CD14-positive monocyte (primary cell): ENCODE results near the gene DHX58. TPM values are rescaled to one million over a fixed set of nuclear protein-coding genes. Genes with fewer than 3 reads are reported as not detected.

Experiments
- DNase-seq, 3 donors: peaks; one replicate each; pipeline ENCODE4 v3.0.0-alpha.2; 2011 to 2022
- H2AFZ ChIP-seq: 2 replicates; pipeline ENCODE4 v1.6.0; 2012; ENCODE audit warnings: mild to moderate bottlenecking, low read depth, low read length, inconsistent platforms; ENCODE audit not compliant: insufficient read depth, poor library complexity, severe bottlenecking
- H3K27ac ChIP-seq, 2 donors: 1 replicate in 1 of 2; 2 replicates in 1 of 2; pipeline ENCODE4 v1.5.1; 2012 to 2013; ENCODE audit warnings: low read length in 2 of 2, control low read depth in 1 of 2, inconsistent platforms in 1 of 2, low read depth in 1 of 2, mild to moderate bottlenecking in 1 of 2
- H3K27me3 ChIP-seq, 2 donors: one replicate each; pipeline versions ENCODE4 v1.6.0 to v1.6.1; 2011 to 2013; ENCODE audit warnings: low read length in 2 of 2; ENCODE audit not compliant: control insufficient read depth in 2 of 2, insufficient read depth in 2 of 2
- H3K36me3 ChIP-seq, 2 donors: replicated peaks in 1 of 2; 1 replicate in 1 of 2; 2 replicates in 1 of 2; pipeline versions ENCODE4 v1.5.1 to v1.6.1; 2012 to 2013; ENCODE audit warnings: low read length in 2 of 2, control low read depth in 1 of 2, inconsistent platforms in 1 of 2, mild to moderate bottlenecking in 1 of 2; ENCODE audit not compliant: insufficient read depth in 2 of 2, control insufficient read depth in 1 of 2
- H3K4me1 ChIP-seq, 2 donors: 1 replicate in 1 of 2; 2 replicates in 1 of 2; pipeline versions ENCODE4 v1.5.1 to v1.6.1; 2012 to 2013; ENCODE audit warnings: low read length in 2 of 2, control low read depth in 1 of 2, inconsistent platforms in 1 of 2, mild to moderate bottlenecking in 1 of 2, moderate library complexity in 1 of 2; ENCODE audit not compliant: insufficient read depth in 2 of 2, control insufficient read depth in 1 of 2
- H3K4me2 ChIP-seq: replicated peaks from 2 replicates; pipeline ENCODE3; 2012; ENCODE audit warnings: low read length, moderate library complexity, mild to moderate bottlenecking; ENCODE audit not compliant: poor library complexity, severe bottlenecking; ENCODE audit errors: extremely low read depth
- H3K4me3 ChIP-seq, 3 experiments: fragments of 200-600 bp in 1 of 3; sonication (generic) in 1 of 3; replicated peaks in 1 of 3; 1 replicate in 2 of 3; 2 replicates in 1 of 3; pipeline ENCODE4 v1.5.1; 2011 to 2013; ENCODE audit warnings: low read length in 3 of 3, mild to moderate bottlenecking in 3 of 3, control low read depth in 2 of 3, low read depth in 2 of 3, inconsistent platforms in 1 of 3, moderate library complexity in 1 of 3
- H3K79me2 ChIP-seq: 2 replicates; pipeline ENCODE4 v1.6.0; 2012; ENCODE audit warnings: mild to moderate bottlenecking, control low read depth, inconsistent platforms, low read length, moderate library complexity; ENCODE audit not compliant: insufficient read depth
- H3K9ac ChIP-seq: 2 replicates; pipeline ENCODE4 v1.6.0; 2017; ENCODE audit warnings: low read length, mild to moderate bottlenecking; ENCODE audit not compliant: insufficient read depth, poor library complexity, severe bottlenecking
- H3K9me3 ChIP-seq, 2 donors: replicated peaks in 1 of 2; 1 replicate in 1 of 2; 2 replicates in 1 of 2; pipeline versions ENCODE4 v1.5.1 to v1.6.1; 2012 to 2013; ENCODE audit warnings: low read length in 2 of 2, control low read depth in 1 of 2; ENCODE audit not compliant: control insufficient read depth in 1 of 2, insufficient read depth in 1 of 2
- H4K20me1 ChIP-seq: 2 replicates; pipeline ENCODE4 v1.6.0; 2012; ENCODE audit warnings: mild to moderate bottlenecking, low read length, control low read depth, moderate library complexity; ENCODE audit not compliant: insufficient read depth
- H3K27ac Mint-ChIP-seq, 7 donors: one replicate each; pipeline ENCODE4 v1.8.0; 2020; ENCODE audit warnings: mild to moderate bottlenecking in 7 of 7, mixed read lengths in 7 of 7, moderate library complexity in 6 of 7, inconsistent platforms in 2 of 7
- H3K27me3 Mint-ChIP-seq, 3 donors: one replicate each; pipeline ENCODE4 v1.8.0; 2021 to 2022; ENCODE audit warnings: low read depth in 3 of 3, mild to moderate bottlenecking in 3 of 3, mixed read lengths in 3 of 3, moderate library complexity in 3 of 3, inconsistent platforms in 1 of 3
- H3K36me3 Mint-ChIP-seq, 2 donors: one replicate each; pipeline ENCODE4 v1.8.0; 2020; ENCODE audit warnings: mixed read lengths in 2 of 2, inconsistent platforms in 1 of 2, mild to moderate bottlenecking in 1 of 2
- H3K4me1 Mint-ChIP-seq: one replicate; pipeline ENCODE4 v1.8.0; 2020; ENCODE audit warnings: mild to moderate bottlenecking, mixed read lengths
- H3K4me3 Mint-ChIP-seq, 2 donors: one replicate each; pipeline ENCODE4 v1.8.0; 2020; ENCODE audit warnings: mild to moderate bottlenecking in 2 of 2, mixed read lengths in 2 of 2, moderate library complexity in 1 of 2
- H3K9me3 Mint-ChIP-seq, 7 donors: one replicate each; pipeline ENCODE4 v1.8.0; 2020 to 2022; ENCODE audit warnings: mixed read lengths in 7 of 7, mild to moderate bottlenecking in 6 of 7, moderate library complexity in 6 of 7, inconsistent platforms in 2 of 7
- CTCF ChIP-seq: fragments of 200-600 bp; IDR thresholded peaks from one replicate; pipeline ENCODE4 v1.8.0; 2022; ENCODE audit warnings: antibody characterized with exemption, mild to moderate bottlenecking
- WGBS: methylation state at CpG from one replicate; pipeline ENCODE4 v1.1.5; 2013; ENCODE audit warnings: missing lambda C conversion rate; ENCODE audit not compliant: insufficient coverage; 5-methylcytosine and 5-hydroxymethylcytosine counted together
- intact Hi-C, 2 donors: fragments of 100-400 bp; cut with micrococcal nuclease; formaldehyde crosslinking; loops; one replicate each; pipeline versions ENCODE4 v1.15.0 to v1.15.1; 2023
- polyA plus RNA-seq, 3 donors: library from polyadenylated mRNA; depleted of rRNA in 1 of 3; unstranded in 2 of 3; stranded (reverse) in 1 of 3; fragments of 300-500 nt in 2 of 3; fragments of >200 nt in 1 of 3; fragmentation: Illumina TruSeq in 2 of 3; gene quantifications; 1 replicate in 2 of 3; 2 replicates in 1 of 3; pipeline ENCODE4 v1.2.3, GENCODE V29; 2012 to 2021

Gene DHX58
- polyA plus RNA-seq, 3 donors: 13.2 to 46.7 (median 16.0) TPM

DNA sequence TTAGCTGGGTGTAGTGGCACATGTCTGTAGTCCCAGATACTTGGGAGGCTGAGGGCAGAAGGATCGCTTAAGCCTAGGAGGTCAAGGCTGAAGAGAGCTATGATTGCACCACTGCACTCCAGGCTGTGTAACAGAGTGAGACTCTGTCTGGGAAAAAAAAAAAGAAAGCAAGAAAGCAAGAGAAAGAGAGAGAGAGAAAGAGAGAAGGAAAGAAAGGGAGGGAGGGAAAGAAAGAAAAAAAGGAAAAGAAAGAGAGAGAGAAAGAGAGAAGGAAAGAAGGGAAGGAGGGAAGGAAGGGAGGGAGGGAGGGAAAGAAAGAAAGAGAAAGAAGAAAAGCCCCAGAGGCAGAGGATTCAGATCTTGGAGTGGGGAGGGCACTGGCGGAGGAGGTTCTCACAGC is 6.5 kb downstream of the DHX58 start:
- Mint-ChIP-seq H3K9me3 (no peaks in the 10 kb centered on the region), H3K4me1 (peaks cover 17% of the 10 kb centered on the region), H3K36me3 (peaks cover 54 to 64% of the 10 kb centered on the region in 2 donors), H3K4me3 (no peak overlapping the region), H3K27ac (no peak overlapping the region), H3K27me3 (peaks cover 1 to 11% (median 2%) of the 10 kb centered on the region in 3 donors)
- no peak overlapping the region for H3K9ac ChIP-seq
- WGBS: 100% methylated on average over 1 of the region's 2 CpGs
- TF ChIP-seq CTCF: no peak
- H3K4me1 ChIP-seq: peaks cover 11 to 14% of the 10 kb centered on the region in 2 donors
- no peak overlapping the region for H3K4me2 ChIP-seq
- H3K9me3 ChIP-seq: no peaks in the 10 kb centered on the region
- no peaks in the 10 kb centered on the region for H4K20me1 ChIP-seq
- no peak overlapping the region for H3K4me3 ChIP-seq
- H3K27ac ChIP-seq: no peak overlapping the region
- no peaks in the 10 kb centered on the region for H3K79me2 ChIP-seq
- H3K27me3 ChIP-seq: no peaks in the 10 kb centered on the region
- DNase-seq: no peak
- H3K36me3 ChIP-seq: peaks cover 14 to 44% of the 10 kb centered on the region in 2 donors
- H2AFZ ChIP-seq: no peak overlapping the region
- intact Hi-C loops: no loop called here

DNA sequence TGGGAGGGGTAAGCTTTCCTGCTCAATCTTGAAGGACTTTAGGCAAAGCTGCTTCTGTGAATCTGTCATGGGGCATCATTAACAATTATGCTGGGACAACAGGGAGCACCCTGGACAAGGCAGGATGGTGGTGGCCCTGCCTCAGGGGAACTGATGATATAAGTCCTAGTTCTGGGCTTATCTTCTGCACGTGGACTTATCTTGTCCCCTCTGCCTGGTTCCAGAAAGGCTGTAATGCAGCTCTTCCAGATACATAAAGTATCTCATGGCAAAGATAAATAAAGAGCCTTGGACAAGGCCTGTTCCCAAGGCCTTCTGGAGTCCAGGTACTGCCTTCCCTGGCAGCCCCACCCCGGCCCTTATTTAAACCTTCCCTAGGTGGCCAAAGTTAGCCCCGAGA is 8.2 kb downstream of the DHX58 start:
- Histone ChIP-seq H2AFZ (no peak overlapping the region), H3K27me3 (no peaks in the 10 kb centered on the region), H3K9ac (no peak overlapping the region), H3K27ac (no peak overlapping the region), H3K79me2 (no peaks in the 10 kb centered on the region), H3K4me2 (no peak overlapping the region), H3K36me3 (peaks cover 14 to 42% of the 10 kb centered on the region in 2 donors), H3K4me1 (peaks cover 11 to 14% of the 10 kb centered on the region in 2 donors), H4K20me1 (no peaks in the 10 kb centered on the region), H3K9me3 (no peaks in the 10 kb centered on the region), H3K4me3 (no peak overlapping the region)
- peaks cover 1 to 11% (median 3%) of the 10 kb centered on the region in 3 donors for H3K27me3 Mint-ChIP-seq
- H3K36me3 Mint-ChIP-seq: peaks cover 44 to 53% of the 10 kb centered on the region in 2 donors
- intact Hi-C loops: loop anchor here (5.0 kb wide), 2 partner anchors 37 to 77 kb away; no protein-coding TSS in a partner anchor
- H3K4me3 Mint-ChIP-seq: no peak overlapping the region
- TF ChIP-seq CTCF: no peak
- no peaks in the 10 kb centered on the region for H3K9me3 Mint-ChIP-seq
- peaks cover 14% of the 10 kb centered on the region for H3K4me1 Mint-ChIP-seq
- WGBS: 100% methylated on average over 1 of the region's 3 CpGs
- no peak overlapping the region for H3K27ac Mint-ChIP-seq
- no peak for DNase-seq
